Measurements from ENCODE around the gene GFOD1.

The GFOD1 gene

GRCh38 chr6:13355043-13355945, 132.1 kb downstream of the GFOD1 start:
- Histone ChIP-seq H2BK15ac (replicated peaks; ENCODE audit: low read depth) (no peak overlapping the region), H3K27ac (ENCODE audit: low read depth, low read length) (no peak overlapping the region), H3K4ac (ENCODE audit: low read depth, low read length) (no peak overlapping the region), H3K56ac (ENCODE audit: low read length) (no peak overlapping the region), H3K23ac (ENCODE audit: low read length) (no peak overlapping the region), H3K9ac (ENCODE audit: low read length) (no peak overlapping the region), H2BK5ac (ENCODE audit: low read length) (no peak overlapping the region), H4K5ac (ENCODE audit: low read length) (no peak overlapping the region), H3K27me3 (ENCODE audit: insufficient read depth, low read length, poor library complexity) (no peaks in the 10 kb centered on the region), H3K18ac (ENCODE audit: low read length) (no peak overlapping the region), H3K4me2 (ENCODE audit: low read length) (no peak overlapping the region), H2AK5ac (ENCODE audit: low read length) (no peak overlapping the region), H3K79me1 (ENCODE audit: low read length) (no peaks in the 10 kb centered on the region), H3K4me3 (ENCODE audit: low read length) (no peak overlapping the region), H3K79me2 (ENCODE audit: control insufficient read depth, insufficient read depth, low read length) (no peaks in the 10 kb centered on the region), H3K4me1 (ENCODE audit: control insufficient read depth, low read depth, low read length) (no peaks in the 10 kb centered on the region), H4K8ac (ENCODE audit: low read depth, low read length) (no peak overlapping the region), H3K36me3 (ENCODE audit: control insufficient read depth, insufficient read depth, low read length) (no peaks in the 10 kb centered on the region), H2BK120ac (ENCODE audit: low read depth, low read length) (no peak overlapping the region)
- WGBS (ENCODE audit: extremely low coverage, insufficient coverage, low lambda C conversion rate): no CpG with 5 or more reads among the region's 7 CpGs
- DNase-seq: peak; percentile 76

- Histone ChIP-seq H3K4me3 (ENCODE audit: low read length) (no peak overlapping the region), H3K4ac (ENCODE audit: low read depth, low read length) (no peak overlapping the region), H2BK120ac (ENCODE audit: low read depth, low read length) (no peak overlapping the region), H3K4me2 (ENCODE audit: low read length) (no peak overlapping the region), H2BK15ac (replicated peaks; ENCODE audit: low read depth) (no peak overlapping the region), H3K4me1 (ENCODE audit: control insufficient read depth, low read depth, low read length) (no peaks in the 10 kb centered on the region), H3K18ac (ENCODE audit: low read length) (no peak overlapping the region), H4K5ac (ENCODE audit: low read length) (no peak overlapping the region), H2AK5ac (ENCODE audit: low read length) (no peak overlapping the region), H2BK5ac (ENCODE audit: low read length) (no peak overlapping the region), H3K23ac (ENCODE audit: low read length) (no peak overlapping the region), H3K56ac (ENCODE audit: low read length) (no peak overlapping the region), H4K8ac (ENCODE audit: low read depth, low read length) (no peak overlapping the region), H3K79me2 (ENCODE audit: control insufficient read depth, insufficient read depth, low read length) (no peaks in the 10 kb centered on the region), H3K27me3 (ENCODE audit: insufficient read depth, low read length, poor library complexity) (no peaks in the 10 kb centered on the region), H3K27ac (ENCODE audit: low read depth, low read length) (no peak overlapping the region), H3K36me3 (ENCODE audit: control insufficient read depth, insufficient read depth, low read length) (no peaks in the 10 kb centered on the region), H3K9ac (ENCODE audit: low read length) (no peak overlapping the region), H3K79me1 (ENCODE audit: low read length) (no peaks in the 10 kb centered on the region)
- peak; percentile 62 for DNase-seq
- no CpG with 5 or more reads among the region's 13 CpGs for WGBS (ENCODE audit: extremely low coverage, insufficient coverage, low lambda C conversion rate)
Measured at GRCh38 chr6:13354331-13355042, 132.9 kb downstream of the GFOD1 start.

GRCh38 chr6:13352165-13352564, 135.2 kb downstream of the GFOD1 start:
- H2BK5ac ChIP-seq (ENCODE audit: low read length): no peak overlapping the region
- no peak overlapping the region for H4K5ac ChIP-seq (ENCODE audit: low read length)
- no peaks in the 10 kb centered on the region for H3K4me1 ChIP-seq (ENCODE audit: control insufficient read depth, low read depth, low read length)
- WGBS (ENCODE audit: extremely low coverage, insufficient coverage, low lambda C conversion rate): no CpG with 5 or more reads among the region's 9 CpGs
- no peak for DNase-seq
- no peak overlapping the region for H3K56ac ChIP-seq (ENCODE audit: low read length)
- H3K27ac ChIP-seq (ENCODE audit: low read depth, low read length): no peak overlapping the region
- H3K18ac ChIP-seq (ENCODE audit: low read length): no peak overlapping the region
- no peaks in the 10 kb centered on the region for H3K79me1 ChIP-seq (ENCODE audit: low read length)
- H3K4me2 ChIP-seq (ENCODE audit: low read length): no peak overlapping the region
- H4K8ac ChIP-seq (ENCODE audit: low read depth, low read length): no peak overlapping the region
- H3K36me3 ChIP-seq (ENCODE audit: control insufficient read depth, insufficient read depth, low read length): no peaks in the 10 kb centered on the region
- H2BK120ac ChIP-seq (ENCODE audit: low read depth, low read length): no peak overlapping the region
- H3K79me2 ChIP-seq (ENCODE audit: control insufficient read depth, insufficient read depth, low read length): no peaks in the 10 kb centered on the region
- no peak overlapping the region for H2BK15ac ChIP-seq (replicated peaks; ENCODE audit: low read depth)
- no peak overlapping the region for H3K4me3 ChIP-seq (ENCODE audit: low read length)
- H3K23ac ChIP-seq (ENCODE audit: low read length): no peak overlapping the region
- H3K4ac ChIP-seq (ENCODE audit: low read depth, low read length): no peak overlapping the region
- H3K9ac ChIP-seq (ENCODE audit: low read length): no peak overlapping the region
- H2AK5ac ChIP-seq (ENCODE audit: low read length): no peak overlapping the region
- no peaks in the 10 kb centered on the region for H3K27me3 ChIP-seq (ENCODE audit: insufficient read depth, low read length, poor library complexity)

- H2BK5ac ChIP-seq (ENCODE audit: low read length): no peak overlapping the region
- H3K56ac ChIP-seq (ENCODE audit: low read length): no peak overlapping the region
- no CpG with 5 or more reads among the region's 12 CpGs for WGBS (ENCODE audit: extremely low coverage, insufficient coverage, low lambda C conversion rate)
- no peak overlapping the region for H3K23ac ChIP-seq (ENCODE audit: low read length)
- H3K79me2 ChIP-seq (ENCODE audit: control insufficient read depth, insufficient read depth, low read length): no peaks in the 10 kb centered on the region
- no peak overlapping the region for H3K4me3 ChIP-seq (ENCODE audit: low read length)
- H4K5ac ChIP-seq (ENCODE audit: low read length): no peak overlapping the region
- no peak overlapping the region for H3K4me2 ChIP-seq (ENCODE audit: low read length)
- H3K36me3 ChIP-seq (ENCODE audit: control insufficient read depth, insufficient read depth, low read length): no peaks in the 10 kb centered on the region
- no peak overlapping the region for H3K4ac ChIP-seq (ENCODE audit: low read depth, low read length)
- peak; percentile 71 for DNase-seq
- H2BK15ac ChIP-seq (replicated peaks; ENCODE audit: low read depth): no peak overlapping the region
- no peak overlapping the region for H2BK120ac ChIP-seq (ENCODE audit: low read depth, low read length)
- H3K79me1 ChIP-seq (ENCODE audit: low read length): no peaks in the 10 kb centered on the region
- no peak overlapping the region for H3K27ac ChIP-seq (ENCODE audit: low read depth, low read length)
- H2AK5ac ChIP-seq (ENCODE audit: low read length): no peak overlapping the region
- no peaks in the 10 kb centered on the region for H3K4me1 ChIP-seq (ENCODE audit: control insufficient read depth, low read depth, low read length)
- H4K8ac ChIP-seq (ENCODE audit: low read depth, low read length): peak overlapping the region; percentile 30
- no peaks in the 10 kb centered on the region for H3K27me3 ChIP-seq (ENCODE audit: insufficient read depth, low read length, poor library complexity)
- H3K18ac ChIP-seq (ENCODE audit: low read length): no peak overlapping the region
- H3K9ac ChIP-seq (ENCODE audit: low read length): no peak overlapping the region
Measured at GRCh38 chr6:13351271-13351670, 136.1 kb downstream of the GFOD1 start.

- no peak overlapping the region for H4K5ac ChIP-seq (ENCODE audit: low read length)
- H2AK5ac ChIP-seq (ENCODE audit: low read length): no peak overlapping the region
- H3K27me3 ChIP-seq (ENCODE audit: insufficient read depth, low read length, poor library complexity): no peaks in the 10 kb centered on the region
- H3K36me3 ChIP-seq (ENCODE audit: control insufficient read depth, insufficient read depth, low read length): no peaks in the 10 kb centered on the region
- no peak overlapping the region for H2BK120ac ChIP-seq (ENCODE audit: low read depth, low read length)
- WGBS (ENCODE audit: extremely low coverage, insufficient coverage, low lambda C conversion rate): no CpG with 5 or more reads among the region's 8 CpGs
- no peak overlapping the region for H2BK15ac ChIP-seq (replicated peaks; ENCODE audit: low read depth)
- no peaks in the 10 kb centered on the region for H3K79me1 ChIP-seq (ENCODE audit: low read length)
- H3K4ac ChIP-seq (ENCODE audit: low read depth, low read length): no peak overlapping the region
- no peak overlapping the region for H3K4me3 ChIP-seq (ENCODE audit: low read length)
- no peak overlapping the region for H3K27ac ChIP-seq (ENCODE audit: low read depth, low read length)
- no peak overlapping the region for H4K8ac ChIP-seq (ENCODE audit: low read depth, low read length)
- no peak overlapping the region for H2BK5ac ChIP-seq (ENCODE audit: low read length)
- no peaks in the 10 kb centered on the region for H3K79me2 ChIP-seq (ENCODE audit: control insufficient read depth, insufficient read depth, low read length)
- H3K23ac ChIP-seq (ENCODE audit: low read length): no peak overlapping the region
- no peak overlapping the region for H3K18ac ChIP-seq (ENCODE audit: low read length)
- H3K9ac ChIP-seq (ENCODE audit: low read length): no peak overlapping the region
- H3K4me2 ChIP-seq (ENCODE audit: low read length): no peak overlapping the region
- no peak overlapping the region for H3K56ac ChIP-seq (ENCODE audit: low read length)
- H3K4me1 ChIP-seq (ENCODE audit: control insufficient read depth, low read depth, low read length): no peaks in the 10 kb centered on the region
- DNase-seq: no peak
Measured at GRCh38 chr6:13349811-13350506, 137.4 kb downstream of the GFOD1 start.

Data from mesendoderm (in vitro differentiated cells).